Subcutaneous adipose tissue (tissue), 4 donors: ENCODE results near the gene PASK. TPM values are rescaled to one million over a fixed set of nuclear protein-coding genes. Genes with fewer than 3 reads are reported as not detected.

Source experiments
- total RNA-seq, 4 donors: library from RNA; depleted of rRNA; stranded (reverse); fragments of >200 nt; gene quantifications; one replicate each; pipeline ENCODE4 v1.1.0, GENCODE V29; 2016
- TF ChIP-seq, protein P1 (sequence below): fragments of 450-650 bp; IDR thresholded peaks from one replicate; pipeline ENCODE4 v1.5.1; 2016; ENCODE audit warnings: low read depth, mild to moderate bottlenecking, control low read depth, antibody characterized with exemption, moderate library complexity

PASK gene
- total RNA-seq, result 1 to 10 TPM; 2.0 to 4.4 (median 4.0) TPM

DNA sequence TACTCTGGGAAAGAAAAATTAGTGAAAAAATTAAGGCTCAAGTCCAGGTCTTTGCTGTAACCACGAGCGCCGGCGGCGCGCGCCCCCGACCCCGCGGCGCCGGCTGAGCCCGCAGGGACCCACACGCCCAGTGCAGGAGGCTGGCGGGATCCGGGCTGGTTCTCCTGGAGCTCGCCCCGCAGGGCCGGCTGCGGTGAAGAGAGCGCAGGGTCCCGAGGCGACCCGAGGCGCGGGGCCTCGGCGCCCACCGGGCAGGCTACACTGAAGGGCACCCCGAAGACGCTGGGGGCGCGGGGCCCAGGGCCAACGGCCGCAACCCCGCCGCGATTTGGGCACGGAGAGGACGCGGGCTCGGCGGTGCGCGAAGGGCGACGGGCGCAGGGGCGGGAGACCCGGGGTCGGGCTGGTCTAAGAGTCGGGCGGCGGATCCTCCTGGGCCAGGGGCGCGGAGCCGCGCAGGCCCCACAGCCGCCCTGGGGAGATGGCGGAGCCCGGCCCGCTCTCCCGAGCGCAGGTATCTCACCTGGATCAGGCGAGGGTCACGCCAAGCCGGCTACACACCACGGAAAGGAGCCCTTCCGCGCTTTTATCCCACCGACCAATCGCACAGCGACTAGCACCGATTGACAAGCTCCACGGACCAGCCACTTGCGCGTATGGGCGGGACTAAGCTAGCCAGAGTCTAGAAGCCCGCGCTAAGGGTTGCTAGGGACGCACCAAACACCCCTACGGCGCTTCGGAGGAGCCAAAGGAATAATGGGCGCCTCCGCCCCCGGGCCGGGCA, at the start of gene PASK:
TSS of gene PASK (minus strand) at position 582 of the 784 bp plus-strand sequence. CDS start 6,440 bp downstream, outside the sequence.
- TF ChIP-seq, protein P1, sequence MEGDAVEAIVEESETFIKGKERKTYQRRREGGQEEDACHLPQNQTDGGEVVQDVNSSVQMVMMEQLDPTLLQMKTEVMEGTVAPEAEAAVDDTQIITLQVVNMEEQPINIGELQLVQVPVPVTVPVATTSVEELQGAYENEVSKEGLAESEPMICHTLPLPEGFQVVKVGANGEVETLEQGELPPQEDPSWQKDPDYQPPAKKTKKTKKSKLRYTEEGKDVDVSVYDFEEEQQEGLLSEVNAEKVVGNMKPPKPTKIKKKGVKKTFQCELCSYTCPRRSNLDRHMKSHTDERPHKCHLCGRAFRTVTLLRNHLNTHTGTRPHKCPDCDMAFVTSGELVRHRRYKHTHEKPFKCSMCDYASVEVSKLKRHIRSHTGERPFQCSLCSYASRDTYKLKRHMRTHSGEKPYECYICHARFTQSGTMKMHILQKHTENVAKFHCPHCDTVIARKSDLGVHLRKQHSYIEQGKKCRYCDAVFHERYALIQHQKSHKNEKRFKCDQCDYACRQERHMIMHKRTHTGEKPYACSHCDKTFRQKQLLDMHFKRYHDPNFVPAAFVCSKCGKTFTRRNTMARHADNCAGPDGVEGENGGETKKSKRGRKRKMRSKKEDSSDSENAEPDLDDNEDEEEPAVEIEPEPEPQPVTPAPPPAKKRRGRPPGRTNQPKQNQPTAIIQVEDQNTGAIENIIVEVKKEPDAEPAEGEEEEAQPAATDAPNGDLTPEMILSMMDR, result no peak

DNA sequence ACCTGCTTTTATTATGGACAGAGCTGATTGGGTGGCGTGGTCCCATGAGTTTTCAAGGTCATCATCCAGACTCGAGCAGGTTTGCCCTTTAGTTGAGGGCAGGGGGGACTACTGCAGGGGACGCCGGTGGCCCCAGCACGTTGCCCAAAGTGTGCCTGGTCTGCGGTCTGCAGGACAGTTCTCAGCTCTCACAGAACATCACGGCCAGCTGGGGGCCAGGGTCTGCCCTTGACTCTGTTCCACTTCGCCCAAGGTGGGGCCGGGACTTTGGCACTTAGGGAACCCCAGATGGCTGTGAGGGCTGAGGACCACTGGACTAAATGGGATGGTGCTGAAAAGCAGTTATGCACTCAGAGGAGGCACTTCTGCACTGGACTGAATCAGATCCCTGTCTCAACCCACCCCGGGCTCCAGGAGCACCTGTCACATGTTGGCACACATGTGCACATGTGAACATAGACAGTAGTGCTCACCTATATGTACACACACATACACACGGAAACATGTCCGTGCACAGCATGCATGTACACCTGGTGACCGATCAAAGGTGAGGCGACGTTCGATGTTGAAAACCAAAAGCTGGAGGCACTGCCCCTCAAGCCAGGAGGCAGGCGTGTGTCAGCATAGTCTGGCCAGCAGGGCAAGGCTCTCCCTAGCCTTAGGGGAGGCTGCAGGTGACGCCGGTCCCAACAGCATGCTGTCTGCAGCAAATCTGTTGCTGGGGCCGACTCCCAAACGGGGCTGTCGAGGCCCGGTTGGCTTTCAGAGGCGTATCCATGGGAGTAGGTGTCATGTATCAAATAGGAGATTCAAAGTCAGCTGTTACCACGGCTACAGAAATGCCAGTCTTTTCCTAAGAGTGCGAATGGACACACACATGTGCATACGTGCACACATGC, 49.4 kb upstream of the PASK start:
- TF ChIP-seq, protein P1, result no peak

DNA sequence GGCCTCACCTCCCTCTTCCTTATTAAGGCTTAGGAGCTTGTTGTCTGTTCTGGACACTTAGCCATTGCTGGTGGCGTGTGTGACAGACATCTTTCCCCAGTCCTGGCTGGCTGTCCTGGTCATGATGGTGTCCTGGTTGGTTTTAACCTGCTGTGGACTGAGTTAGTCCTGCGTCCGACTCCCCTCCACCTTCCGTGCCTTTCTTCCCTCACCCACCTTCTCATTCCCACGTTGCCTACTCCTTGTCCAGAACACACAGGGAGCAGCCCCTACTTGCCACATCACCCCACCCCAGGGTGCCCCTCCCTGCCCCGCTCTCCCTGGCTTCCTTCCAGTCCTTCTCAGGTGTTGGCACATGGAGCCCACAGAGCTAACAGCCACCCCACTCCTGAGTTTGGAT, 48.7 kb upstream of the PASK start:
- TF ChIP-seq, protein P1, result no peak

DNA sequence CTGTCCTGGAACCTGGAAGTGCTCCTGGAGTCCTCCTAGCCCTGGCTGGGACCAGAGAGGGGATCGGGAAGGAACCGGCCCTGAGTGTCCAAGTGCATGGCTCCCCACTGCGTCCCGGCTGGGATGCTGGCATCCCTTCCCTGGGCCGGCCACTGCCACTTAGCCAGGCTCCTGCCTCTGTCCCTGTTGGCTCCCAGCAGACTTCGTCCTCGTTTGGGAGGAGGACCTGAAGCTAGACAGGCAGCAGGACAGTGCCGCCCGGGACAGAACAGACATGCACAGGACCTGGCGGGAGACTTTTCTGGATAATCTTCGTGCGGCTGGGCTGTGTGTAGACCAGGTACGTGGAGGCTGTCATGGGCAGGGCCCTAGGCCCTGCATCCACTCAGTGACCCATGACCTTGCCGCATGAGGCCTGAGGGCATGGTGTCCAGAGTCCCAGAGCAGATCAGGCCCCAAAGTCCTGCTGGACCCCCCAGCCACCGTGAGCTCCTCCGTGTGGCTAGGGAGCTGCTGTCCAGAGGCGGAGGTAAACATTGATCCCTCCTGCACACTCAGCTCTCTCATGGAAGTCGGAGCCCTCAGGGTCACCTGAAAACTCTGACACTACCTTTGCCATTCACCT, 46.3 kb upstream of the PASK start:
- TF ChIP-seq, protein P1, result no peak

DNA sequence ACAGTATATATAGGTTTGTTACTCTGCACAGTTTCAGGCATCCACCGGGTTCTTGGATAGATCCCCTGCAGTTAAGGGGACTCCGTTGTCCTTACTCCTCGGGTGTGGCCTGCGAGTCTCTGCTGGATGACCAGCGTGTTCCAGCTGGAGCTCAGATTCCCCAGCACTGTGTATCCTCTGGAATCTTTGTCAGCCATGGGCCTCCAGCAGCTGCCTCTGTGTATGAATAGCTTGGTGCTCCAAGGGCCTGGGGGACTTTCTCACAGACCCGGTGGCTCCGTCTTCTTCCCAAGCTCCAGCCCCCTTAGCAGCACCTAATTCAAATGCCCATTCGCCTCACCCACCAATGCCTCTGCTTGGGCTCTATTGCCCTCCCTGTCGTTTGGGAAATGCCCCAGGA, 45.5 kb upstream of the PASK start:
- TF ChIP-seq, protein P1, result no peak

DNA sequence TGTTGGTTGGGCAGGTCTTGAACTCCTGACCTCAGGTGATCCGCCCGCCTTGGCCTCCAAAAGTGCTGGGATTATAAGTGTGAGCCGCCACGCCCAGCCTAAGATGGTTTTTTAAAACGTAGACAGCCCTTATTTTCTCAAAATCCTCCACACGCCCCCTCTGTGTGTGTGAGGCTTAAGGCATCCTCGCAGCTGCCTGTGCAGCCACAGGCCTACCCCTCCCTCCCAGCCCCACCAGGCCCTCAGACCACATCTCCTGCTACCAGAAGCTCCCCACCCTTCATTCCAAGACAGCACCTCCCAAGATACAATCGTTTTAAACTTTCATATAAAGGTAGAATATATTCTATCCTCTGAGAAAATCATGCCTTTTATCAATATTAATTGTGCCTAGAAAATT, 44.0 kb upstream of the PASK start:
- TF ChIP-seq, protein P1, result no peak

DNA sequence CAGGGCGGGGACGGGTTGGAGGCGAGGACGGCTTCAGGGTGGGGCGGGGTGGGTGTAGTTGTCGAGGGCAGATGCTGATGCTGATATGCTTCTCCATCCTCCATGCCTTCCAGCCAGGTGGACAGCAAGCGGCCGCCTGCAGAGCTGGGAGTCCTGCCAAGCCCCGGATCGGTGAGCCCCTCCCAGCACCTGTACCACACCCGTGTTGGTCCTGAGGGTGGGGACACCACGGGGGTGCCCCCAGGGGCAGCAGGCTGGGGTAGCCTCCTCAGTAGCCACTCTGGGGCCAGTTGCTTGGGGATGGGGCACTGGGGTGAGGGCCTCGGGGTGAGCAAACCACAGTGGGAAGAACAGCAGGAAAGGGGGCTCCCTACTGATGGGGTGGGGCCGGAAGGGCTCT, 41.8 kb upstream of the PASK start:
- TF ChIP-seq, protein P1, result no peak
